Neural progenitor cell (in vitro differentiated cells): Measurements from ENCODE around the gene MYL5.

Source experiments
- CTCF ChIP-seq: fragments of 200-600 bp; sonication (generic); IDR thresholded peaks from 2 replicates; pipeline ENCODE4 v1.5.1; 2017; ENCODE audit warnings: antibody characterized with exemption, mild to moderate bottlenecking
- EZH2 ChIP-seq: fragments of 200-600 bp; sonication (generic); IDR thresholded peaks from 2 replicates; pipeline ENCODE4 v1.6.1; 2017; ENCODE audit warnings: antibody characterized with exemption, mild to moderate bottlenecking, moderate library complexity
- EZH2phosphoT487 ChIP-seq: fragments of 200-600 bp; sonication (generic); IDR thresholded peaks from 2 replicates; pipeline ENCODE4 v1.6.1; 2017; ENCODE audit warnings: antibody characterized with exemption

GRCh38 chr4:649751-650310 lies 24.5 kb upstream of the MYL5 start:
- TF ChIP-seq CTCF (no peak), EZH2 (no peak), EZH2phosphoT487 (no peak)
